Activated CD4-positive, CD25-positive, alpha-beta regulatory T cell treated with anti-CD3 and anti-CD28 coated beads, Interleukin-2, amount 50 U/mL, for 16 hours (primary cell): ENCODE data around the gene MAJIN.
"Not testable (repeated sequence)": the region's sequence is repeated elsewhere in the genome, so short reads cannot be mapped to it uniquely, and the experiment has no call there.

Experiments
- DNase-seq: peaks from one replicate; pipeline ENCODE4 v3.0.0-alpha.2; 2020; ENCODE audit warnings: low read depth, low spot score

Gene MAJIN

DNA sequence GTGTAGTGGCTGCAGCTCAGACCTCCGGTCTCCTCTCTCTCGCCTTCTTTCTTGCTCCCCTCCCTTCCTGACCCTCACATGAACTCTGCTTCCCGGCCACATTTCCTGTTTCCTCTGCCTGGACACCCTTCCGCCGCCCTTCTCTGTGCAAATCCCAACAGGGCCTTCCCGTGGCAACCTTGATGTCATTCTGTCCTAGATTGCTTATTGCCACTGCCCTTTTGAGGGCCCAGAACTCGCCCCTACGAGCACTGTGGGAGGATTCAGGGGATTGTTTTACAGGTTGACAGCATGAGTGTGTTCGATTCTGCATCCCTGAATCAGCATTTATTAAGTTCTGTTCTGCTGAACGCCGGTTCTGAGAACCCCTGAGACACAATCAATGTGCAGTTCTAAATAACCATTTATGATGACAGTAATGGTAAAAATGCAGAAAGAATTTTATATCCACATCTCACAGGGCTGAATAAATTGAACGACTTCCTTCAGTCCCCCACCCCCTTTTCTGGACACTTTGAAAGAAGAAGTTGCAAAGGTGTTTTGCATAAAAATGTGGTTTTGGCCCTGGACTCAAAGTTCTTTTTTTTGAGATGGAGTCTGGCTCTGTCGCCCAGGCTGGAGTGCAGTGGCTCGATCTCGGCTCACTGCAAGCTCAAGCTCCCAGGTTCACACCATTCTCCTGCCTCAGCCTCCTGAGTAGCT, 18.5 kb upstream of the MAJIN start:
- DNase-seq: no peak

- no peak for DNase-seq
Observed at GRCh38 chr11:64989416-64989815, 17.5 kb upstream of the MAJIN start.

DNA sequence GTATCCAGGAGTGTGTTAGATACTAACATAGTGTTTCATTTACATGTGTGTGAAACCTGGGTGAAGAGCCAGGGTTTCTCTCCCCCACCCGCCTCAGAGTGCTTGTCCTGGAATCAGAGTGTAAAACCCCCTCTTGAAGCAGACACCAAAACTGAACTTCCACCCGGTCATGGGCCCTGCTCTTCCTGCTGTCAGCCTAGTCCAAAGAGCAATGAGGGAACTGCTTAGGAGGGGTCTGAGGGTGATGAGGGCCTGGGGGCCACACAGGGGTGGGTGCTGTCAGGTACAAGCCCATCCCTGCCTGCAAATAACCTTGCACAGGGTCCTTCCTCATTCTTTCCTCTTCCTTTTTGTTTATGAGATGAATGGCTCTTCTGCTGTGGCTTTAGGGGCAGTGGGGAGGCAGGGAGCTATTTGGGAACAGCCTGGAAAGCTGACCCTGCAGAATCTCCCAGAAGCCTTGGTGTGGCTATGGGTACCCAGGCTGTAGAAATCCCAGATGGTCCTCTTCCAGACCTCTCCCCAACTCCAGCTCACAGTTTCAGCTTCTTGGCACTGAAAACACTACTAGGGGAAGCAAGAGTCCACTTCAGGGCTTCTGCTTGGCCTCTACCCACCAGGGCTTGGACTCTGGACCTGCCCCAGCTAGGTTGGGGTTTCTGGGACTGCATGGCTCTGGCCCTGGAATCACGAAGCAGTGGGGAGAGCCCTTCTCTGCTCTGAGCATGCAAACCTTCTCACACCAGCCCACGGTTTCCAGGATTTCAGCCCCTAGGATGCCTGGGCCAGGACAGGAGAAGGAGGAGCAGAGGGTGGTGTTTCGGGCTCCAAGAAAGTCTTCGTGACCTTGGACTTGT, 16.3 kb upstream of the MAJIN start:
- DNase-seq: no peak

DNA sequence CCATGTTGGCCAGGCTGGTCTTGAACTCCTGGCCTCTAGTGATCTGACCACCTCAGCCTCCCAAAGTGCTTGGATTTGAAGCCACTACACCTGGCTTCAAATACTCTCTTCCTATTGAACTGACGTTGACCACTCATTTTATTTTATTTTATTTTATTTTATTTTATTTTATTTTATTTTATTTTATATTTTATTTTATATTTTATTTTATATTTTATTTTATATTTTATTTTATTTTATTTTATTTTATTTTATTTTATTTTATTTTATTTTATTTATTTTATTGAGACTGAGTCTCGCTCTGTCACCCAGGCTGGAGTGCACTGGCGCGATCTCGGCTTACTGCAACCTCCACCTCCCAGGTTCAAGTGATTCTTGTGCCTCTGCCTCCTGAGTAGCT, 11.4 kb upstream of the MAJIN start:
- not testable (repeated sequence) for DNase-seq

- DNase-seq: no peak
Observed at GRCh38 chr11:64976651-64977050, 4.7 kb upstream of the MAJIN start.

- no peak for DNase-seq
Observed at GRCh38 chr11:64974124-64974523, 2.2 kb upstream of the MAJIN start.

DNA sequence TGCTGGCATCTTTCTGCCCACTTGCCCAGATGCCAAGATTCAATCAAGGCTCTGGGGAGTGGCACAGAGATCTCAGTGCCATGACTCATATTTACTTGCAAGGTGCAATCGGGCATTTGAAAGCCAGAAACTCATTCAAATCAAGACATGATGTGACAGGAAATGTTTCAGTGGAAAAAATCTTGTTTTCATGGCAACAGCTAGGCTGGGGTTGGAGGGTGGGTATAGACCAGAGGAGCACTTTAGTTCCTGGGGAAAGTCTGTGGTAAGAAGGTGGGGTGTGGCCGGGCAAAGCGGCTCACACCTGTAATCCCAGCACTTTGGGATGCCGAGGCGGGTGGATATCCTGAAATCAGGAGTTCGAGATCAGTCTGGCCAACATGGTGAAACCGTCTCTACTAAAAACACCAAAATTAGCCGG, 1.2 kb downstream of the MAJIN start:
- DNase-seq: no peak

- no peak for DNase-seq
Observed at GRCh38 chr11:64969209-64969608, 2.7 kb downstream of the MAJIN start.

GRCh38 chr11:64967375-64967774, 4.5 kb downstream of the MAJIN start:
- no peak for DNase-seq

DNA sequence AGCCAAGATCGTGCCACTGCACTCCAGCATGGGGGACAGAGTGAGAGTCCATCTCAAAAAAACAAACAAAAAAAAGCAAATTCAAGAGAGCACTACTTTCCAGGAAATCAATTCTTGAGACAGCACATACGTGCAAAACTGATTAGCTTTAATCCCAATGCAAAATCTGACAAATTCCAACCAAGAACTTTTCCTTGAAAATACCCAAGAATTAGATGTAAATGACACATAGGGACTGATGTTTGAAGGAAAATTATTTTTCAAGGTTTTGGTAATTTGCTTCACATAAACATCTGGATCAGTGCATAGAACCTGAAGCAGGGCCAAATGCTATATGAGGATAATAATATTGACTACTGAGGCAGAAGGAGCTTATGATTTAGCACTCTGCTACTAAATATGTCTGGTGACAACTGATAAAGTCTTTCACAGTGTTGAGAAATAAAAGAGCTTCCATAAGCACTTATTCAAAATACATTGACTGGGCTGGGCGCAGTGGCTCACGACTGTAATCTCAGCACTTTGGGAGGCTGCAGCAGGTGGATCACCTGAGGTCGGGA, 8.8 kb downstream of the MAJIN start:
- no peak for DNase-seq

DNA sequence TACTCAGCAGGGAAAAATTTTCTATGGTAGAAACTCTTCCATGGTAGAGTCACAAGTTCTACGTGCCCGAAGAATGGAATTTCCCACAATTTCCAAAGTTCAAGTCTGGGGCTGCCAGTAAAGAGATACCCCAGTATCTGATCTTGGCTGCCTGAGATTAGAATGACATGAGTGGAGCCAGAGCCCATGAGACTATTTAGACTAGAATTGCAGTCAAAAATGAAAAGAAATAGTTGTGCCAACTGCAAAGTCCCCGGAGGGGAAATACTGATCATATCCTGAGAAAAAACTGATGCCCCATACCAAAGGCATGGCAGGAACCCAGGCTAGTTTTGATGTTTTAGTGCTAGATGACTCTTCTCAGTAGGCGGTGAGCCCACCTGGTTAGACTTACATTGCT, 11.2 kb downstream of the MAJIN start:
- no peak for DNase-seq

DNA sequence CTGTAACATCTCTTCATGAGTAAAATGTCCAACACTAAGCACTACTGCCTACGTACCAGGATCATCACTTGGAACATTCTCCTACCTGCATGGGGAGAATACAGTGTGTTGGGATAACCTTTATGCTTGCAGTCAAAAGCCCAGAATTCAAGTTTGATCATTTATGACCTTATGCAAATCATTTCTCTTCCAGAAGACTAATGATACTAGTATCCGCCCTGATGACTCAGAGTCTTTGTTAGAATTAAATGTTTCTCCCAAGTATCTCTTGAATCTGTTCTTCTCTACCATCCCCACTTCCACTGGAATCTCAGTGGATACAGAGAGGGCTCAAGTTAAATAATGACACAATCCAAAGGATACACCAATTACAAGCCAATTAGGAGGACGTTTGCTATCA, 12.4 kb downstream of the MAJIN start:
- no peak for DNase-seq

DNA sequence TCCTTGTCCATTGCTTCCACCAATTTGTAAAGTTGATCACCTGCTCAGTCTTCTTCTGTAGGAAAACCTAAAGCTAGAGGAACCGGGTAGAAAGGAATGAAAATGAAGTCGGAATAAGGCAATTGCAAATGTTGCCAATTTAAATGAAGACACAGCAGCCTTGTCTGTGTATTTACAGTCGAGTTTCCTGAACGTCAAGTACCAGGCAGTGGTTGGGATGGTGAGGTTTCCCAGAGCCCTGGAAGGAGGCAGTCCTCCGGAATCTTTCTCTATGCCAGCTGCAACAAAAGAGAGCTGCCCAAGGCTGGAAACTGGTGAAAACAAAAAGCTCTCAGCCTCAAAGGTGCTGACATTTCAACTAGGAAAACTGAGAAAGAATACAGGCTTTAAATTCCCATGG, 17.7 kb downstream of the MAJIN start:
- DNase-seq: no peak

GRCh38 chr11:64951529-64951928, 20.4 kb downstream of the MAJIN start:
- DNase-seq: no peak

DNA sequence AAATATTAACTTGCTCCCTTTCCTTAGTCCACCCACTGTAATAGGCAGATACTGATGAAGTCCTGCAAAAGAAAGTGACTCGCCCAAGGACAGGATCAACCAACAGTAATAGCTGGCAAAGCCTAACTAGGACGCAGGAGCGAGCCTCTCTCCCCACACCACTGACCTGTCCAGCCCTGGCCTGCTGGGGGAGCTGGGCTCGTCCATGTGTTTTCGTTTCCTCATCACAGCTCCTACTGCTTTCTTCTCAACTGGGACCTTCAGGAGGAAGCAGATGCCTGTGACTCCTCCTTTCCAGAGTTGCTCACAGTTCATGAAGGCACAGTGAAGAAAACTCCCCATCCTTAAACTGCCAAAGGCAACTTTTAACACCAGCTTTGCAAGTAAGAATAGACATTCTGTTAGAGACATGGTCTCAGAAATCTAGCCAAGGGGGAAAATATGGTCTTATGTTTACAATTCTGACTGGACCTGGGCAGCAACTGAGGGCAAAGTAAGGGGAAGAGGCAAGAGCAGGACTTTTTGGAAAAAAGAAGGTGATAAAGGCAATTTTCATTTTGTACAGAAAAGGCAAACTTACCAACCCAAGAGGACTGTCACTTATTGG, 24.6 kb downstream of the MAJIN start:
- no peak for DNase-seq

- no peak for DNase-seq
Observed at GRCh38 chr11:64936539-64936938, 35.4 kb downstream of the MAJIN start.

DNA sequence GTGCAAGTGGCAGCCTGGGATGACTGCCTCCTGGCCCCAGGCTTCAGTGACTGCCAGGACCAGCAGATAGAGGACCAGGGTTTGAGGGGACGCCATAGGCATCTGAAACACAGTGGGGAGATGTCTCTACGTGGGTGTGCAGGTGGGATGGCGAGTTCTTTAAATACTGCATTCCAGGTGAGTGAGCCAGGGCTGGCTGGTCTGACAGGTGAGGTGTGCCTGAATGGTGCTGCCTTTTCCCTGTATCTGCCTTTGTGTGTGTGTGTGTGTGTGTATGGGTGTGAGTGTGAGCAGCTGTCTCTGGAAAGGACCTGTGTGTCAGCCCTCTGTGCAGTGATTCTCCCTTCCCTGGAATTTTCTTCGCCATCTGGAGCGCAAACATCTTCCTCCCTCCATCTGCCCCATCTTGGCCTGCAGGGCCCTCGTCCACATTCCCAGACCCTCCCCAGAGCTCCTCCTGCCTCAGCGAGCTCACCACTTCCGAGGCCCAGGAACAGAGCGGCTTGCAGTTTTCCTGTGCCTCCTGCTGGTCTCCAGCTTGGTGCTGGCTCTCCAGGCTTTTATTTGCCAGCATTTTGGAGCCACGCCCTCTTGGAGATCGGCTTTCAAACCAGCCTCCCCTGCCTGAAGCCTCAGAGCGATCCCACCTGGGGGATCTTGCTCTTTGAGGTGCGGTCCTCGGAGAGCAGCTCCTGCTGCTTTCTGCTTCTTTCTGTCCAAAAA, 36.4 kb downstream of the MAJIN start, which contains the start of gene GPHA2:
Gene GPHA2 (minus strand): TSS at position 535 of the 723 bp plus-strand sequence. CDS start 433 bp downstream, at position 102.
- no peak for DNase-seq

DNA sequence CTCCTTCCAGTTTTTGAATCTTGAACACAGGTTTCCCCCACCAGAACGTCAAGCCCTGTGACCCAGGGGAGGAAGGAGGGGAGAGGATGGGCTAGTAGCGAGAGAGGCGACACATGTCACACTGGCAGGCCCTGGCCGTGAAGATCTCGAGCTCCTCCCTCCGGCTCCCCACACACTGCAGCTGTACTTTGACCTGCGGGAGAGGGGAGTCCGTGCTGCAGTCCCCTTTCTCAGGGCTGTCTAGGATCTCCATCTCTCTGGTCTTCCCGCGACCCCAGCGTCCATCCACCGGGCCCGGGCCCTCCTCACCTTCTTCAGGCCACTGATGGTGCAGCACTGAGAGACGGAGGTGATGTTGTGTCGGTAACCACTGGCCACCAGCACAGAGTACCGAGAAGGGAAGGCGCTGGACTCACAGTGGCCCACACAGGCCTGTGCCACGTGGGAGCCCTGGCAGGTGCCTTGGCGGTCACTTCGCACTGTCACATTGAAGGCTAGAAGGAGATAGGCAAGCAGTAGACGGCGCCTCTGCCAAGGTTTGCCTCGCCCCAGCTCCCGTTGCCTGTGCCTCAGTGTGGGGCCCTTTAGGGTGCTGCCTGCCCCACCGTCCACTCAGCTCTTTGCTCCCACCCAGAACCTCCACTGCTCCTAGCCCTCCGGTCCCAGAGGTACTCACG, 37.1 kb downstream of the MAJIN start:
- DNase-seq: no peak

DNA sequence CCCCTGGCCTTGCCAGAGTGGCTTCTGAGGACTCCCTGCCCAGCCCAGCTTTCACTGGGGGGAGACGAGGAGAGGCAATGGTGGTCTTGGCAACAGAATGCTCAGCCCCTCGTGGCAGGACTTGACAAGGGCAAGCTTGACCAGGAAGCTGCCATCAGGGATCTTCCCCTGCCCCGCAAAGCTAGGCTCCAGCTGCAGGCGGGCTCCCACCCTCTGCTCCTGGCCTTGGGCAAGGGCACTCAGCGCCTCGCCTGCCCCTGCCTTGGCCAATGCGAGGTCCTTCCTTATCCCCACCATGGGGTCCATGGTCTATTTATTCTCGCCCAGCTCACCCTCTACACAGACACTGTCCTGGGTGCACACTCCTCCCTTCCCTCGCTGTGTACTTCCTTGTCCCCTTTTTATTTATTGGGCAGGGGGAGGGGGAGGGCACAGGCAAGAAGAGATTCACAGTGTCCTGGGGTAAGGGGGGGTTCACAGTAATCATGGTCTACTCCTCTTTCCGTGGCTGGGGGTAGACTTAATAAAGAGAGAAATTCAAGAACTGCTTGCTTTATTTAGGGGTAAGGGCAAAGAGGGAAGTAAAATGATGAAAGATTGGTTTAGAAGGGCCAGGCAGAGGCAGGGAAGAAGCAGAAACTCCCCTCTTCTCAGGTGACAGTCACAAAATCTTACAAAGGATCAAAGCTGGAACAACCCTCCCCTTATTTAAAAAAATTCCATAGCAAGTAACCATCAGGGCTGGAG, 37.8 kb downstream of the MAJIN start:
- DNase-seq: no peak

DNA sequence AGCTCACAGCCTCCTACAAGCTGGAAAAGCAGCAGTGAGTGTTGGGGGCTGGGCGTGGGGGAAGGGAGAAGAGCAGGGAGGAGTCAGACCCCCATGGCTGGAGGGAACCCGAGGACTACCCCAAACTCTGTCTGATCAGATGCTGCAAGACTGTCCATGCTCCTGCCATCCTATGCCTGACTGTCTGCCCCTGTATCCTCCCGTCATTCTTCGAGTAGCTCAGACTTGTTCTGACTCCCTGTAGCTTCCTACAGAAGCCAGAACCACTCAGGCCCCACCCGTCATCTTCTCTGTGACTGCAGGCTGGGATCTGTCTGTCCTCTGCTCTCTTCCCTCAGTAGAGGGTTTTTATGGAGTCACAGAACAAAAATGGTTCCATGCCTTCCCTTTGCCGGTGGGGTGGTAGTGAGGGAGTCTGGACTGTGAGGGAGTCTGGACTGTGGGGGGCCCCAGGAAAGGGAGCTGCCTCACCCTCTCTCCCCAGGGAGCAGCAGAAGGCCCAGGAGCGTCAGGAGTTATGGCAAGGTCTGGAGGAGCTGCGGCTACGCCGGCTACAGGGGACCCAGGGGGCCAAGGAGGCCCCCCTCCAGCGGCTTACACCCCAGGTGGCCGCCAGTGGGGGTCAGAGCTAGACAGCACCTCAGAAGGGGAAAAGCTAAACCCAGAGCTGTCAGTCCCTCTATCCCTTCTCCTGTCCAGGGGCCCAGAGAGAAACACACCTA, 38.5 kb downstream of the MAJIN start:
- no peak for DNase-seq
